NCI-H2081 (cell line): ENCODE data around the gene OR1L6.

Source experiments
- DNase-seq, 2 experiments: peaks; one replicate each; lab custom pipeline; 2025; lab: John Stamatoyannopoulos, UW

The OR1L6 gene

DNA sequence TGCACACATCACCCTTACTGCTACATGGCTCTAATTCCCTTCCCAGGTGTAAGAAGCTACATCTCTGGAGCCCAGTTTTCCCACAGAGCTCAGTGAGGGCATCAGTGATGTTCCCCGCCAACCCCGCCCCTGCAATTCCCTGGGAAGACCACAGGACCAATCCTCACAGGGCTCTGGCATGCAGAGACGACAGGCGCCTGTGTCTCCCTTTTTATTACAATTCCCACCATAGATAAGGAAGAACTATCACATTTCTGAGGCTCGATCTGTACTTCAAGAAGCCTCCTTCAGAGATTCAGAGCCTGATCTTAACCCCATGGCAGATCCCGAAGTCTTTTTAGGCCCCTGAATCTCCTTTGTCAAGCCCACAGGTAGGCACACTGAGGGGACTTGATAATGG, at the start of gene OR1L6:
TSS of gene OR1L6 (plus strand) at position 301 of the 400 bp plus-strand sequence. CDS start 7,545 bp downstream, outside the sequence.
- no peak for DNase-seq

DNA sequence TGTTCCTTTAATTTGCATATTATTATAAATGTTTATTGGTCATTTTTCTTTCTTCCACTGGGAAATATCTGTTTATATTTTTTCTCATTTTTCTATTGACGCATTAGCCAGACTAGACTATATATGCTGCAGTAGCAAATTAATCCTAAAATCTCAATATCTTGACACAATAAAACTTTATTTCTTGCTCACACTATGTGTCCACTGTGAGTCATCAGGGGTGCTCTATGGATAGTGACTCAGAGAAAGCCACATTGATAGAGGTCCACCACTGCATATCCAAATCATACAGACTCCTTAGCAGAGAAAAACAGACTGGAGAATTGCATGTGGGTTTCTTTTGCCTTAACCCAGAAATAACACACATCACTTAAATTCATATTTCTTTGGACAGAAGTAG, 46.4 kb upstream of the OR1L6 start:
- DNase-seq, result no peak

DNA sequence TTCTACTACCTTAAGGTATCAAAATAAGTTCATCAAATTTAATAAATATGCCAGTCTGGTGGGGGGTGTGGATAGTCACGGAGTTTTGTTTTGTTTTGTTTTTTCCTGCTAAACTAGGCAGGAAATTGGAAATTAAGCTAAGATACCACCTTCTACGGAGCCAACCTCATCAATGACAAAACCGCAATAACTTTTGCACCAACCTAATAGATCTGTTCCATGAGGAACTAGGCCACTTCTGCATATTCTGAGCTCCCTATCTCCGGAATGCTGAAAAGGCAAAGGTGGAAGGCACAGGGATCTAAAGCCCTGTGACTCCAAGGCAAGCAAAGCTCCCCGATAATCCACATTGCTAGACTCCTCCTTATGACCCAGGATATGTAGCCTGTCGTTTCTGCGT, 24.1 kb upstream of the OR1L6 start:
- no peak for DNase-seq

DNA sequence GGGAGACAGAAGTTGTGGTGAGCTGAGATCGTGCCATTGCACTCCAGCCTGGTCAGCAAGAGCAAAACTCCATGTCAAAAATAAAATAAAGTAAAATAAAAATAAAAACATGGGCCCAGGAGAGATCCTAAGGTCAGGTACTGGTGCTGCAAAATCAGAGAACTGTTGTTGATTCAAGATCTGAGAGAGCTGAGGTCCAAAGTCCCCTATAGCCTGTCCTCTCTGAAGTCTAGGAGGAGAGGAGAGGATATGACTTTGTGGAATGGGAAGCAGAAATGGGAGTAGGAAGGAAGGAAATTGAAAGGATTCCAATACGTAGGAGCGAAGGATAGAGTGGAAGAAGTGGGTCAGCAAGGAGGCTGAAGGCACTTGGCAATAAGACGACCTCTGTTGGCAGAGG, 22.9 kb upstream of the OR1L6 start:
- no peak for DNase-seq

- no peak for DNase-seq
Measured at GRCh38 chr9:122723690-122724089, 18.4 kb upstream of the OR1L6 start, which contains the start of gene OR1L4. OR1L4 (plus strand) TSS chr9:122723990; CDS start chr9:122723990, 0 bp downstream.

GRCh38 chr9:122754825-122755224, 12.7 kb downstream of the OR1L6 start:
- DNase-seq, result no peak

DNA sequence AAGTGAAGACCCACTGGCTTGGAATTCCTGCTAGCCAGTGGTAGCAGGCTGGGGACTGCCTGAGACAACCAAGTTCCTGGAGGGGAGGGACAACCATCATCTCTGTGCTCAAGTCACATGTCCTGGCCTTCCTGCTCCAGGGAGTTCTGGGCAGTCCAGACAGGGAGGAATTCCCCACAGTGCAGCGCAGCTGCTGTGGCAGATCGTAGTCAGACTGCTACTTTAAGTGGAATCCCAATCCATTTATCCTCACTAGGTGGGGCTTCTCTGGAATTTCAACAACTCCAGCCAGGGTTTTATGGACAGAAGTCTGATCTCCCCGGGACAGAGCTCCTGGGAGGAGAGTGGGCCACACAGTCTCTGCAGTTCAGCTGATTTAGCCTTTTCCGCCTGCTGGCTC, 25.7 kb downstream of the OR1L6 start:
- no peak for DNase-seq

DNA sequence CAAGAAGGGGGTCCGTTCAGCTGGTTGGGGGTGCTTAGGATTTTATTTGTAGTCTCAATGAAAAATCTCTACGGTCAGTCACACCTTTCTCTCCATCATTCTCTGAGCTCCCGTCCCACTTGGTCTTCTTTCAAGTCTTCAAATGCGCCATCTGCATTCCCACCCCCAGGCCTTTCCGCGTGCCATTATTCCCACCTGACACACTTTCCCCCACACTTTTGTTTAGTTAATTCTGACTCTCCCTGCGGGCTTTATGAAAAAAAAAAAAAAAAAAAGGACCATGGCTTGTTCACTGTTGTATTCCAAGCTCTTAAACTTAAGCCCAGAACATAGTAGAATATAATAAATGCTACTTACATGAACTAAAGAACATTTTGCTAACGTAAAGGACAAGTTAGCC, 34.9 kb downstream of the OR1L6 start:
- DNase-seq, result no peak

DNA sequence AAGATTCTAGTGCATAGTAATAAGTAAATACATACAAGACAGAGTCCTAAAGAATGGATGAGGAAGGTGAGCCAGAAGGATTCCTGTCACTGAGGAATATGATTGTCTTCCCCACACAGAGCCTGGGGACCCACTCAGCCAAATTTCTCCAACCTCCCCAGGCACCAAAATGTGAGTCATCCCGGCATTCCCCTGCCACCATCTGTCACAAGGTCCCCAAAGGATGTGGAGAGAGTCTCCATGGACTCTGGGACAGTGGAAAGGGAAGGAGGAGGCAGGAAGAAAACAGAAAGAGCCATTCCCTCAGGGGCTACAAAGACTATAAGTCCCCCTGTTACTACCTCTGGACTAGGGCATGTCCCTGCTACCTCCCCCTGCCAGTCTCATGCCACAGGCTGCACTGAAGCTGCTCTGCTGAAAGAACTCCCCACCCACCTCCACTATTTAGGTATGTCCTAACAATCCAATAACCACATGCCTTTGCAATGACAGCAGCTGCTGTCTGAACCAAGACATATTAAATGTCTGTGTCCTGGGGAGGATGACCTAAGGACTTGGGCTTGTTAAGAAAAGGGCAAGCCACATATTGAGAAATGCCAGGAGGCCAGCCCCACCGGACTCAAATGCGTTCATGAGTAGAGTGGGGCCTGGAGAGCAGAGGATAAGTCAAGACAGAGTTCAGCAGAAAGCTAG, 36.0 kb downstream of the OR1L6 start:
- DNase-seq, result no peak

GRCh38 chr9:122779181-122779580, 37.1 kb downstream of the OR1L6 start:
- no peak for DNase-seq

GRCh38 chr9:122780026-122780425, 37.9 kb downstream of the OR1L6 start:
- DNase-seq, result no peak

GRCh38 chr9:122781671-122782070, 39.6 kb downstream of the OR1L6 start:
- no peak for DNase-seq

GRCh38 chr9:122785269-122785668, 43.2 kb downstream of the OR1L6 start:
- no peak for DNase-seq

GRCh38 chr9:122786338-122786737, 44.2 kb downstream of the OR1L6 start:
- DNase-seq, result no peak

- no peak for DNase-seq
Measured at GRCh38 chr9:122788831-122789230, 46.7 kb downstream of the OR1L6 start, which contains the start of gene OR5C1. OR5C1 (plus strand) TSS chr9:122788933; CDS start chr9:122788933, 0 bp downstream.

GRCh38 chr9:122789256-122790046, 47.3 kb downstream of the OR1L6 start:
- DNase-seq, result no peak

DNA sequence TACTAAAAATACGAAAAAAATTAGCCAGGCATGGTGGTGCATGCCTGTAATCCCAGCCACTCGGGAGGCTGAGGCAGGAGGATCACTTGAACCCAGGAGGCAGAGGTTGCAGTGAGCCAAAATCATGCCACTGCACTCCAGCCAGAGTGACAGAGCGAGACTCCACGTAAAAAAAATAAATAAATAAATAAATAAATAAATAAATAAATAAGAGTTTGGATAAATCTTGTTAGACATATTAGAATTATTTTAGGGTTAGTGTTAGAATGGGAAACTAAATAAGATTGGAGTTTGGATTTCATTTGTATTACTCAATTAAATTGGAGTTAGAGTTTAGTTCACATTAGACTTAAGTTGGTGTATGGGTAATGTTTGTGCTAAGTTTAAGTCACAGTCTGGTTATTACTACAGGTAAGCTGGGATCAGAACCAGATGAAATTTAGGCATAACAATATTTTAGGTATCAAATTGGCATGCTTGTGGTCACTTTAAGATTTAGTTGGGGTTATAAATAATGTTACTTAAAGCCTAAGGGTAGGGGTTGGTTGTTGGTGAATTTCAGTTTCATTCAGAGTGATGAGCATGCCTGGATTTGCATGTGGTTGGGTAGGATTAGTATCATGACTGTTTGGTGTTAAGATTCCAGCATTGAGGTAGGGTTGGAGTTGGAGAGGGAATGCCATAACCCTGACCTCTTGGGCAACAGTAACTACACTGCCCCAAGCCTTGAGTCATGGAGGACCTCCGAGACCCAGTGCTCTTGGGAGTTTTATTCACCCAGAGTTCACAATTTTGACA, 50.0 kb downstream of the OR1L6 start:
- no peak for DNase-seq

- DNase-seq, result no peak
Measured at GRCh38 chr9:122797316-122798063, 55.4 kb downstream of the OR1L6 start.
